ENCODE results near the gene B4GALT5.
A peak's percentile ranks its signal among the peaks of the same experiment; 100 is the strongest.
"Not testable (repeated sequence)": the region's sequence is repeated elsewhere in the genome, so short reads cannot be mapped to it uniquely, and the experiment has no call there.

B4GALT5 gene

DNA sequence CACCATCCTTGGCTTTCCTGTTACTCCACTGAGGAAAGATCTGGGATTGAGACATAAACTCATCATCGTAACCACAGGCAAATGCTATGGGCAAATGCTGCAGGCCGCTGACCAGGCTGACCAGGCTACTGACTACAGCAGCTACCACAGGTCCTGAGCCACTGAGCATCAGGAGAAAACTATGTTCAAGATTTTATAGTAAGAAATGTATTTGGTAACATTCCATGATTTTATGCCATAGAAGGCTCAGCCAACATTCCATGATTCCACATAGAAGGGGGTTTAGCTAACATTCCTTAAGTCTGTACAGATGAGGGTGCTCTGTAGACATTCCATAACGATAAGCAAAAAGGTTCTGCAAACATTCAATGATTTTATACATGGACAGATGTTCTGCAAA is 16.1 kb upstream of the B4GALT5 start:
- no peak for DNase-seq

- no peak for DNase-seq
Observed at GRCh38 chr20:49727894-49728885, 14.5 kb upstream of the B4GALT5 start.

GRCh38 chr20:49727478-49727877 is 13.8 kb upstream of the B4GALT5 start:
- no peak for DNase-seq

- DNase-seq = no peak
Observed at GRCh38 chr20:49725694-49726093, 12.0 kb upstream of the B4GALT5 start.

DNA sequence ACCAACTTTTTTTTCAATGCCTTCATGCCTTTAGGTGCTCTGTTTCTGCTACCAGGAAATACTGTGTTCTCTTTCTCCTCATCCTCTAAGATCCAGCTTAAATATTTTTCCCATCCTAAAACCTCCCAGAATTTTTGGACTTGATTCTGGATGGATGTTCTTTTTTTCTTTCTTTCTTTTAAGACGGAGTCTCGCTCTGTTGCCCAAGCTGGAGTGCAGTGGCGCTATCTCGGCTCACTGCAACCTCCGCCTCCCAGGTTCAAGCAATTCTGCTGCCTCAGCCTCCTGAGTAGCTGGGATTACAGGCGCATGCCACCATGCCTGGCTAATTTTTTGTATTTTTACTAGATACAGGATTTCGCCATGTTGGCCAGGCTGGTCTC is 11.5 kb upstream of the B4GALT5 start:
- DNase-seq = not testable (repeated sequence)

- DNase-seq = no peak
Observed at GRCh38 chr20:49724408-49725223, 10.9 kb upstream of the B4GALT5 start.

DNA sequence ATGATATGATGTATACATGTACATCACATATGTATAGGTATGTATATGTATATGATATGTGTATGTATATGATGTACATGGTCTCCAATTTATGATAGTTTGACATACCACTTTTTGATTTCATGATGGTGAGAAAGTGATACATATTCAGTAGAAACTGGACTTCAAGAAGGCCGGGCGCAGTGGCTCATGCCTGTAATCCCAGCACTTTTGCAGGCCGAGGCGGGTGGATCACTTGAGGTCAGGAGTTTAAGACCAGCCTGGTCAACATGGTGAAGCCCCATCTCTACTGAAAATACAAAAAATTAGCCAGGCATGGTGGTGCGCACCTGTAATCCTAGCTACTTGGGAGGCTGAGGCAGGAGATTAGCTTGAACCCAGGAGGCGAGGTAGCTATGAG is 10.1 kb upstream of the B4GALT5 start:
- DNase-seq = not testable (repeated sequence)

DNA sequence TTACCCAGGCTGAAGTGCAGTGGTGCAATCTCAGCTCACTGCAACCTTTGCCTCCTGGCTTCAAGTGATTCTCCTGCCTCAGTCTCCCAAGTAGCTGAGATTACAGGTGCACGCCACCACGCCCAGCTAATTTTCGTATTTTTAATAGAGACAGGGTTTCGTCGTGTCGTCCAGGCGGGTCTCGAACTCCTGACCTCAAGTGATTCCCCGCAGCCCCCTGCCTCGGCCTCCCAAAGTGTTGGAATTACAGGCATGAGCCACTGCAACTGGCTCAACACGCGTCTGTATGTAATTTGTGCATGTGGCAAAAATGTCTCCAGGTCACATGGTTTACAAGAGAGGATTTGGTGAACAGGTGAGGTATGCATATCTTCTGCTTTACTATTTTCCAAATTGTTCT is 7.6 kb upstream of the B4GALT5 start:
- DNase-seq = not testable (repeated sequence)

- DNase-seq = no peak
Observed at GRCh38 chr20:49715466-49715865, 1.8 kb upstream of the B4GALT5 start.

GRCh38 chr20:49712996-49713752 is 504 bp downstream of the B4GALT5 start:
- peak; percentile 59 for DNase-seq

GRCh38 chr20:49712646-49712995 is 1.1 kb downstream of the B4GALT5 start:
- DNase-seq = no peak

- DNase-seq = no peak
Observed at GRCh38 chr20:49712118-49712517, 1.6 kb downstream of the B4GALT5 start.

- DNase-seq = no peak
Observed at GRCh38 chr20:49711667-49711987, 2.1 kb downstream of the B4GALT5 start.

DNA sequence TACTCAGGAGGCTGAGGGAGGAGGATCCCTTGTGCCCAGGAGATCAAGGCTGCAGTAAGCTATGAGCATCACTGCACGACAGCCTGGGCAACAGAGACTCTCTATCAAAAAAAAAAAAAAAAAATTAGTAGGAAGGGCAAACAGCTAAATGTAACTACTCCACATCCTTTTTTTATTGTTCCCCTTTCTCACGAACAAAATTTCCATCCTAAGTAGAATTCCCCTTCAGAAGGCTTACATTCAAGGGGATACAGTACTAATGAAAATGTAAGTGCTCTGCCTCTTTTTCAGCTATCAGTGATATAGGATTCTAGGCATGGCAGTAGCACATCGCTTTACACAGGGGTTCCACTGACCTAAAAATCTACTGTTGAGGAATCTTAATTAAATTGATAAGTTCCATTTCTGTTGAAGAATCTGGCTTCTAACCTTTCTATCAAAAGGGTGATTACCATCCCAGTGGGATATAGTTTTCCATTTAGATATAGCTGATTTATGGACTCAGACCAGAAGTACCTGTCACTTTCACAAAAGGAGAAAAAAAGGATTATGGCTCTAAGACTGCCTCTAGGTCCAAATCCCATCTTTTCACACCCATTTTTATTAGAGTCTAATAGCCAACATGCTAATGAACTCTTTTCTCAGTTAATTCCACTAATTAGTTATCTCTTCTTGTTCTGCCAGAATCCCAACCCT is 2.6 kb downstream of the B4GALT5 start:
- no peak for DNase-seq

- DNase-seq = no peak
Observed at GRCh38 chr20:49707118-49707517, 6.6 kb downstream of the B4GALT5 start.

DNA sequence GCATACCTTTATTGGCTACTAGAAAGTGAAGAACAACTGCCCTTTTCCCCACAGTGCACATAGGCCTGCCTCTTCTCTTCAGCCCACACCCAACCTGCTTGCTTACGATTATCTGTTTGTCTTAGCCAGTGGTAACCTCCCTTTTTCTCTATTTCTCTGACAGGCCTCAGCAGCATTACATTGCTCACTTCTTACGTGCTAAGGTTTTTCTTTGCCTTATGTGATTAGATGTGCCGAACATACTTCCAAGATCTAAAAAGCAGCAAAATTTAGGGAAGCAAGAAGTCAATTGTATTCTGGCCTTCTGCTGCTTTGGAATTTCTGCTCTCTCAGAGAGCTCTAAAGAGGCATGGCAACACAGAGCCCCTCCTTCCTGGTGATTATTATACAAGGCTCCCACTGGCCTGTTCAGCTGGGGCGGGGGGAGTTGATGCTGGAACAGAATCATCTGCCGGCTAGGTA is 7.0 kb downstream of the B4GALT5 start:
- no peak for DNase-seq

DNA sequence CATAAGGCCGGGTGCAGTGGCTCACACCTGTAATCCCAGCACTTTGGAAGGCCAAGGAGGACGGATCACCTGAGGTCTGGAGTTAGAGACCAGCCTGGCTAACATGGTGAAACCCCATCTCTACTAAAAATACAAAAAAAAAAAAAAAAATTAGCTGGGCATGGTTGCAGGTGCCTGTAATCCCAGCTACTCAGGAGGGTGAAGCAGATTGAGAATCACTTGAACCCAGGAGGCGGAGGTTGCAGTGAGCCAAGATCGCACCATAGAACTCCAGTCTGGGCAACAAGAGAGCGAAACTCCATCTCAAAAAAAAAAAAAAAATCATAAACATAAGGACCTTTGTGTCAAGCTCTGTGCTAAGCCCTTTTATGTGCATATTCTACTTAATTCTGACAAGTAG is 7.8 kb downstream of the B4GALT5 start:
- DNase-seq = not testable (repeated sequence)

GRCh38 chr20:49705358-49705757 is 8.3 kb downstream of the B4GALT5 start:
- no peak for DNase-seq

- no peak for DNase-seq
Observed at GRCh38 chr20:49704932-49705336, 8.7 kb downstream of the B4GALT5 start.

GRCh38 chr20:49701916-49702315 is 11.8 kb downstream of the B4GALT5 start:
- DNase-seq = no peak

- DNase-seq = no peak
Observed at GRCh38 chr20:49701241-49701790, 12.4 kb downstream of the B4GALT5 start.
